ENCODE data around the gene AKR7A2.

GRCh38 chr1:19356266-19356665, 44.3 kb upstream of the AKR7A2 start:
- TF ChIP-seq CTCF (IDR thresholded peaks at IDR 0.05; ENCODE audit: insufficient read depth, low read length, poor library complexity, severe bottlenecking) (no peak), EZH2phosphoT487 (conservative IDR thresholded peaks at IDR 0.05; ENCODE audit: low read length) (no peak)
